H1 (cell line): Measurements from ENCODE around the gene RASGEF1C. TPM values are rescaled to one million over a fixed set of nuclear protein-coding genes. Genes with fewer than 3 reads are reported as not detected.

Source experiments
- BCL11A ChIP-seq, 2 experiments: IDR thresholded peaks; one replicate each; pipeline ENCODE4 v1.6.1; 2011; ENCODE audit warnings: low read depth in 2 of 2, low read length in 2 of 2, mild to moderate bottlenecking in 2 of 2
- CBX5 ChIP-seq: fragments of 300-800, 300-1000 bp; sonication (generic); IDR thresholded peaks from 2 replicates; pipeline ENCODE4 v1.7.1; 2016; ENCODE audit warnings: antibody characterized with exemption, low read length, low read depth
- CHD1 ChIP-seq: IDR thresholded peaks from 2 replicates; pipeline ENCODE4 v1.6.1; 2012; ENCODE audit warnings: low read depth, low read length, improper control_type of control experiment
- EGR1 ChIP-seq: IDR thresholded peaks from 2 replicates; pipeline ENCODE4 v1.6.1; 2011; ENCODE audit warnings: low read depth, low read length, borderline replicate concordance
- EZH2 ChIP-seq: fragments of 200-600 bp; sonication (generic); IDR thresholded peaks from 2 replicates; pipeline ENCODE4 v1.7.1; 2012; ENCODE audit warnings: low read depth, mild to moderate bottlenecking, moderate library complexity, low read length, inconsistent platforms; ENCODE audit not compliant: severe bottlenecking
- HDAC2 ChIP-seq, 2 experiments: fragments of 300-600 bp in 1 of 2; sonication (generic) in 1 of 2; IDR thresholded peaks; 2 replicates each; pipeline ENCODE4 v1.6.1; 2011 to 2012; ENCODE audit warnings: low read depth in 2 of 2, low read length in 2 of 2, mild to moderate bottlenecking in 2 of 2, moderate library complexity in 2 of 2, borderline replicate concordance in 1 of 2, inconsistent platforms in 1 of 2
- JUND ChIP-seq: IDR thresholded peaks from 2 replicates; pipeline ENCODE4 v1.6.1; 2011; ENCODE audit warnings: mild to moderate bottlenecking, improper control_type of control experiment, low read length
- RFX5 ChIP-seq: IDR thresholded peaks from 2 replicates; pipeline ENCODE4 v1.6.1; 2011; ENCODE audit warnings: low read depth, low read length, improper control_type of control experiment, borderline replicate concordance
- SIRT6 ChIP-seq: IDR thresholded peaks from one replicate; pipeline ENCODE4 v1.7.1; 2012; ENCODE audit warnings: low read length, inconsistent platforms
- SP2 ChIP-seq: IDR thresholded peaks from 2 replicates; pipeline ENCODE4 v1.6.1; 2012; ENCODE audit warnings: mild to moderate bottlenecking, low read length, inconsistent platforms
- TCF12 ChIP-seq: IDR thresholded peaks from 2 replicates; pipeline ENCODE4 v1.6.1; 2011; ENCODE audit warnings: low read depth, mild to moderate bottlenecking, low read length
- ZNF274 ChIP-seq: IDR thresholded peaks from 2 replicates; pipeline ENCODE4 v1.7.0; 2012; ENCODE audit warnings: low read length, borderline replicate concordance; ENCODE audit errors: extremely low read depth
- polyA plus RNA-seq, 7 experiments: library from polyadenylated mRNA; depleted of rRNA in 3 of 7; stranded (reverse) in 5 of 7; unstranded in 2 of 7; fragments of >200 nt in 5 of 7; fragments of 200-250 nt in 2 of 7; gene quantifications; 1 replicate in 5 of 7; 2 replicates in 1 of 7; 4 replicates in 1 of 7; pipeline versions ENCODE4 v1.2.1 to v1.2.3, GENCODE V29; 2011 to 2013; ENCODE audit warnings: missing spikeins in 2 of 7, mixed read lengths in 2 of 7
- total RNA-seq: library from RNA; stranded (reverse); fragmentation: NEBNext Ultra II Directional; extraction: Animal tissue kit (Norgen Biotek cat#: 25700); gene quantifications from 2 replicates; pipeline ENCODE4 v1.2.1, GENCODE V29; 2021
- TF ChIP-seq, protein P1 (sequence below): fragments of 300-600 bp; sonication (generic); IDR thresholded peaks from 2 replicates; pipeline ENCODE4 v1.7.1; 2012; ENCODE audit warnings: low read length, moderate library complexity, mild to moderate bottlenecking, inconsistent platforms; ENCODE audit not compliant: insufficient replicate concordance

Gene RASGEF1C
- total and polyA plus RNA-seq, 2 of the 8 experiments (the other 6 are each of a cell fraction or from before 2014, with no cell fraction given) = 0.26 to 0.61 TPM

DNA sequence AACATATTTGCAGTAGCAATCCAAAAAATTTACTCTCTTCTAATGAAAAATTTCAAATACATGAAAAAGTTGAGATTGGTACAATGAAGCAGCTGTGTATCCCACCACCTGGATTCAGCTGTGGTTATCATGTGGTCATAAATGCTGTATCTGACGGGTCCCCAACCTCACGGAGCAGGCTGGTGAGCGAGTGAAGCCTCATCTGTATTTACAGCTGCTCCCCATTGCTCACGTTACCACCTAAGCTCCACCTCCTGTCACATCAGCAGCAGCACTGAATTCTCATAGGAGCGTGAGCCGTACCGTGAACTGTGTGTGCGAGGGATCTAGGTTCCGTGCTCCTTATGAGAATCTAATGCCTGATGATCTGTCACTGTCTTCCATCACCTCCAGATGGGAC is 130.7 kb downstream of the RASGEF1C start (continued):
- TF ChIP-seq, protein P1, sequence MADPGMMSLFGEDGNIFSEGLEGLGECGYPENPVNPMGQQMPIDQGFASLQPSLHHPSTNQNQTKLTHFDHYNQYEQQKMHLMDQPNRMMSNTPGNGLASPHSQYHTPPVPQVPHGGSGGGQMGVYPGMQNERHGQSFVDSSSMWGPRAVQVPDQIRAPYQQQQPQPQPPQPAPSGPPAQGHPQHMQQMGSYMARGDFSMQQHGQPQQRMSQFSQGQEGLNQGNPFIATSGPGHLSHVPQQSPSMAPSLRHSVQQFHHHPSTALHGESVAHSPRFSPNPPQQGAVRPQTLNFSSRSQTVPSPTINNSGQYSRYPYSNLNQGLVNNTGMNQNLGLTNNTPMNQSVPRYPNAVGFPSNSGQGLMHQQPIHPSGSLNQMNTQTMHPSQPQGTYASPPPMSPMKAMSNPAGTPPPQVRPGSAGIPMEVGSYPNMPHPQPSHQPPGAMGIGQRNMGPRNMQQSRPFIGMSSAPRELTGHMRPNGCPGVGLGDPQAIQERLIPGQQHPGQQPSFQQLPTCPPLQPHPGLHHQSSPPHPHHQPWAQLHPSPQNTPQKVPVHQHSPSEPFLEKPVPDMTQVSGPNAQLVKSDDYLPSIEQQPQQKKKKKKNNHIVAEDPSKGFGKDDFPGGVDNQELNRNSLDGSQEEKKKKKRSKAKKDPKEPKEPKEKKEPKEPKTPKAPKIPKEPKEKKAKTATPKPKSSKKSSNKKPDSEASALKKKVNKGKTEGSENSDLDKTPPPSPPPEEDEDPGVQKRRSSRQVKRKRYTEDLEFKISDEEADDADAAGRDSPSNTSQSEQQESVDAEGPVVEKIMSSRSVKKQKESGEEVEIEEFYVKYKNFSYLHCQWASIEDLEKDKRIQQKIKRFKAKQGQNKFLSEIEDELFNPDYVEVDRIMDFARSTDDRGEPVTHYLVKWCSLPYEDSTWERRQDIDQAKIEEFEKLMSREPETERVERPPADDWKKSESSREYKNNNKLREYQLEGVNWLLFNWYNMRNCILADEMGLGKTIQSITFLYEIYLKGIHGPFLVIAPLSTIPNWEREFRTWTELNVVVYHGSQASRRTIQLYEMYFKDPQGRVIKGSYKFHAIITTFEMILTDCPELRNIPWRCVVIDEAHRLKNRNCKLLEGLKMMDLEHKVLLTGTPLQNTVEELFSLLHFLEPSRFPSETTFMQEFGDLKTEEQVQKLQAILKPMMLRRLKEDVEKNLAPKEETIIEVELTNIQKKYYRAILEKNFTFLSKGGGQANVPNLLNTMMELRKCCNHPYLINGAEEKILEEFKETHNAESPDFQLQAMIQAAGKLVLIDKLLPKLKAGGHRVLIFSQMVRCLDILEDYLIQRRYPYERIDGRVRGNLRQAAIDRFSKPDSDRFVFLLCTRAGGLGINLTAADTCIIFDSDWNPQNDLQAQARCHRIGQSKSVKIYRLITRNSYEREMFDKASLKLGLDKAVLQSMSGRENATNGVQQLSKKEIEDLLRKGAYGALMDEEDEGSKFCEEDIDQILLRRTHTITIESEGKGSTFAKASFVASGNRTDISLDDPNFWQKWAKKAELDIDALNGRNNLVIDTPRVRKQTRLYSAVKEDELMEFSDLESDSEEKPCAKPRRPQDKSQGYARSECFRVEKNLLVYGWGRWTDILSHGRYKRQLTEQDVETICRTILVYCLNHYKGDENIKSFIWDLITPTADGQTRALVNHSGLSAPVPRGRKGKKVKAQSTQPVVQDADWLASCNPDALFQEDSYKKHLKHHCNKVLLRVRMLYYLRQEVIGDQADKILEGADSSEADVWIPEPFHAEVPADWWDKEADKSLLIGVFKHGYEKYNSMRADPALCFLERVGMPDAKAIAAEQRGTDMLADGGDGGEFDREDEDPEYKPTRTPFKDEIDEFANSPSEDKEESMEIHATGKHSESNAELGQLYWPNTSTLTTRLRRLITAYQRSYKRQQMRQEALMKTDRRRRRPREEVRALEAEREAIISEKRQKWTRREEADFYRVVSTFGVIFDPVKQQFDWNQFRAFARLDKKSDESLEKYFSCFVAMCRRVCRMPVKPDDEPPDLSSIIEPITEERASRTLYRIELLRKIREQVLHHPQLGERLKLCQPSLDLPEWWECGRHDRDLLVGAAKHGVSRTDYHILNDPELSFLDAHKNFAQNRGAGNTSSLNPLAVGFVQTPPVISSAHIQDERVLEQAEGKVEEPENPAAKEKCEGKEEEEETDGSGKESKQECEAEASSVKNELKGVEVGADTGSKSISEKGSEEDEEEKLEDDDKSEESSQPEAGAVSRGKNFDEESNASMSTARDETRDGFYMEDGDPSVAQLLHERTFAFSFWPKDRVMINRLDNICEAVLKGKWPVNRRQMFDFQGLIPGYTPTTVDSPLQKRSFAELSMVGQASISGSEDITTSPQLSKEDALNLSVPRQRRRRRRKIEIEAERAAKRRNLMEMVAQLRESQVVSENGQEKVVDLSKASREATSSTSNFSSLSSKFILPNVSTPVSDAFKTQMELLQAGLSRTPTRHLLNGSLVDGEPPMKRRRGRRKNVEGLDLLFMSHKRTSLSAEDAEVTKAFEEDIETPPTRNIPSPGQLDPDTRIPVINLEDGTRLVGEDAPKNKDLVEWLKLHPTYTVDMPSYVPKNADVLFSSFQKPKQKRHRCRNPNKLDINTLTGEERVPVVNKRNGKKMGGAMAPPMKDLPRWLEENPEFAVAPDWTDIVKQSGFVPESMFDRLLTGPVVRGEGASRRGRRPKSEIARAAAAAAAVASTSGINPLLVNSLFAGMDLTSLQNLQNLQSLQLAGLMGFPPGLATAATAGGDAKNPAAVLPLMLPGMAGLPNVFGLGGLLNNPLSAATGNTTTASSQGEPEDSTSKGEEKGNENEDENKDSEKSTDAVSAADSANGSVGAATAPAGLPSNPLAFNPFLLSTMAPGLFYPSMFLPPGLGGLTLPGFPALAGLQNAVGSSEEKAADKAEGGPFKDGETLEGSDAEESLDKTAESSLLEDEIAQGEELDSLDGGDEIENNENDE = no peak
- TF ChIP-seq RFX5 (no peak), SIRT6 (no peak), CBX5 (no peak), EGR1 (no peak), CHD1 (no peak), BCL11A (IDR thresholded peaks at IDR 0.05; ENCODE audit: low read depth in 2 of 2, low read length in 2 of 2) (no peak), EZH2 (no peak), TCF12 (no peak), ZNF274 (no peak), HDAC2 (IDR thresholded peaks at IDR 0.05; ENCODE audit: borderline replicate concordance in 1 of 2, low read depth in 2 of 2, low read length in 2 of 2) (no peak), SP2 (no peak), JUND (no peak)
